Natural killer cell treated with Interleukin-12 subunit alpha and Interleukin-12 subunit beta and Interleukin-15 and Interleukin-18, amount 100 ng/mL, for 72 hours (primary cell): Measurements from ENCODE around the gene PARK7. TPM values are rescaled to one million over a fixed set of nuclear protein-coding genes. Genes with fewer than 3 reads are reported as not detected.
"Not testable (repeated sequence)": the region's sequence is repeated elsewhere in the genome, so short reads cannot be mapped to it uniquely, and the experiment has no call there.

ENCODE experiments used
- ATAC-seq, 2 donors: fragments of 150-1000 bp; cut with Tn5 transposase in 1 of 2; sonication (Bioruptor Pico), chemical (Tn5 transposase) in 1 of 2; 2 replicates each; pipeline ENCODE4 v1.10.0; 2021
- DNase-seq: peaks from one replicate; pipeline ENCODE4 v3.0.0; 2022; ENCODE audit warnings: low spot score
- H3K27ac Mint-ChIP-seq, 2 donors: 1 replicate in 1 of 2; 2 replicates in 1 of 2; pipeline ENCODE4 v1.8.0; 2022; ENCODE audit warnings: mixed read lengths in 2 of 2, mild to moderate bottlenecking in 1 of 2, moderate library complexity in 1 of 2
- H3K27me3 Mint-ChIP-seq, 2 donors: 1 replicate in 1 of 2; 2 replicates in 1 of 2; pipeline ENCODE4 v1.8.0; 2022; ENCODE audit warnings: mixed read lengths in 2 of 2
- H3K36me3 Mint-ChIP-seq: one replicate; pipeline ENCODE4 v1.8.0; 2022; ENCODE audit warnings: mixed read lengths
- H3K4me1 Mint-ChIP-seq, 2 donors: 1 replicate in 1 of 2; 2 replicates in 1 of 2; pipeline ENCODE4 v1.8.0; 2022; ENCODE audit warnings: low read depth in 2 of 2, mixed read lengths in 2 of 2, mild to moderate bottlenecking in 1 of 2
- H3K4me3 Mint-ChIP-seq: one replicate; pipeline ENCODE4 v1.8.0; 2022; ENCODE audit warnings: mixed read lengths
- H3K9me3 Mint-ChIP-seq: 2 replicates; pipeline ENCODE4 v1.8.0; 2022; ENCODE audit warnings: mixed read lengths
- total RNA-seq, 2 donors: library from RNA; stranded (reverse); gene quantifications; one replicate each; pipeline ENCODE4 v1.2.3, GENCODE V29; 2022

PARK7 gene
- 100 to 1,000 TPM; 417 to 446 TPM for total RNA-seq

DNA sequence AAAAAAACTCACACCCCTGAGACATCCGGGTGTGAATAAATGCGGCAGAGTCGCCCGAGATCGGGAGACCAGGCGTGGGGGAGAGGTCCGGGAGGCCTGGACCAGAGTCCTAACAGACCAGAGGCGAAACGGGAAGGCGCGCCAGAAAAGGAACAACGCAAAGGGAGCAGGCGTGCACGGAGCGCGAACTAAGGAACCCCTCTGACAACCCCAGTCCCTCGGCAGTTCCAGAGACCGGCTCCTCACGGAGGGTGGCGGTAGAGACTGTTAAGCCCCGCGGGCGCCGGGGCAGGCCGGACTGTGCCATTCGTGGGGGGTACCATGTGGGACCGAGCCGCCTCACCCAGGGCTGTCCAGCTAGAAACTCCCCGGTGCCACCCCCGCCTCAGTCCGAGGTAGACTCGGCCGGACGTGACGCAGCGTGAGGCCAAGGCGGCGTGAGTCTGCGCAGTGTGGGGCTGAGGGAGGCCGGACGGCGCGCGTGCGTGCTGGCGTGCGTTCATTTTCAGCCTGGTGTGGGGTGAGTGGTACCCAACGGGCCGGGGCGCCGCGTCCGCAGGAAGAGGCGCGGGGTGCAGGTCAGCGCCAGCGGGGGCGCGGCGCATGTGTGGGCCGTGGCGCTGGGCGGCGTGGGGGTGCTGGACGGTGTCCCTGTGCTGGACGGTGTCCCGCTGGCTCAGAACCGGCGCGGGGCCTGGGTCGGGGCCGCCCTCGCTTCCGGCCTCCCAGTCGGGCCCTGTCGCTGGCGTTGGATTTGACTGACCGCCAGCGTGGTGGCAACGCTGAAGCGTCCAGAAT, at the start of gene PARK7:
Gene PARK7 (plus strand): TSS at position 496 of the 798 bp plus-strand sequence. CDS start 1,075 bp downstream, outside the sequence.
- ATAC-seq (peak; percentile 97 to 98), DNase-seq (peak; percentile 100)
- Mint-ChIP-seq H3K27ac (peak within 1 kb of the TSS; percentile 94 to 96), H3K4me1 (peaks cover 36 to 40% of the 10 kb centered on the region in 2 donors), H3K4me3 (peak within 1 kb of the TSS; percentile 99), H3K9me3 (no peaks in the 10 kb centered on the region), H3K27me3 (no peaks in the 10 kb centered on the region), H3K36me3 (peaks cover 27% of the 10 kb centered on the region)

DNA sequence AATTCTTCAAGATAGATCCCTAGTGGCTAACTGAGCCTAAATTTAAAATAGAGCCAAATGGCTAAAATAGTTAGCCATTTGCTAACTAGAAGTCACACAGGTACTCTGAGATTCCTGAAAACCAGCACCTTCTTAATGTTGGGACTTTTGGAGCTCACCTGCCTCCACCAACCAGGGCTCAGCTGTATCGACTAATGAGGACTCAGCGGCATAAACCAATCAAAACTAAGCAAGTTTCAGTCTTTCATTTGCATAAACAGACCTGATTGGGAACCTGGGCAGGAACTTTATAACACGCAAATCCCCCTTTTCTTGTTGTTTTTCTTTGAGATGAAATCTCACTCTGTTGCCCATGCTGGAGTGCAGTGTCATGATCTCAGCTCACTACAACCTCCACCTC, 49.4 kb upstream of the PARK7 start:
- peaks cover 2% of the 10 kb centered on the region for H3K36me3 Mint-ChIP-seq
- peak overlapping the region; percentile 69 to 93 for H3K27ac Mint-ChIP-seq
- H3K4me1 Mint-ChIP-seq, result peaks cover 29 to 41% of the 10 kb centered on the region in 2 donors
- H3K27me3 Mint-ChIP-seq, result no peaks in the 10 kb centered on the region
- H3K4me3 Mint-ChIP-seq, result peak overlapping the region; percentile 82
- H3K9me3 Mint-ChIP-seq, result no peaks in the 10 kb centered on the region
- ATAC-seq (peak in 1 of 2 donors; percentile 61), DNase-seq (no peak)

GRCh38 chr1:7912743-7913557, 48.6 kb upstream of the PARK7 start:
- H3K9me3 Mint-ChIP-seq, result no peaks in the 10 kb centered on the region
- peak overlapping the region; percentile 82 for H3K4me3 Mint-ChIP-seq
- H3K36me3 Mint-ChIP-seq, result peaks cover 6% of the 10 kb centered on the region
- ATAC-seq (peak; percentile 38 to 56), DNase-seq (no peak)
- H3K4me1 Mint-ChIP-seq, result peaks cover 33 to 45% of the 10 kb centered on the region in 2 donors
- H3K27ac Mint-ChIP-seq, result peak overlapping the region; percentile 69 to 93
- no peaks in the 10 kb centered on the region for H3K27me3 Mint-ChIP-seq

DNA sequence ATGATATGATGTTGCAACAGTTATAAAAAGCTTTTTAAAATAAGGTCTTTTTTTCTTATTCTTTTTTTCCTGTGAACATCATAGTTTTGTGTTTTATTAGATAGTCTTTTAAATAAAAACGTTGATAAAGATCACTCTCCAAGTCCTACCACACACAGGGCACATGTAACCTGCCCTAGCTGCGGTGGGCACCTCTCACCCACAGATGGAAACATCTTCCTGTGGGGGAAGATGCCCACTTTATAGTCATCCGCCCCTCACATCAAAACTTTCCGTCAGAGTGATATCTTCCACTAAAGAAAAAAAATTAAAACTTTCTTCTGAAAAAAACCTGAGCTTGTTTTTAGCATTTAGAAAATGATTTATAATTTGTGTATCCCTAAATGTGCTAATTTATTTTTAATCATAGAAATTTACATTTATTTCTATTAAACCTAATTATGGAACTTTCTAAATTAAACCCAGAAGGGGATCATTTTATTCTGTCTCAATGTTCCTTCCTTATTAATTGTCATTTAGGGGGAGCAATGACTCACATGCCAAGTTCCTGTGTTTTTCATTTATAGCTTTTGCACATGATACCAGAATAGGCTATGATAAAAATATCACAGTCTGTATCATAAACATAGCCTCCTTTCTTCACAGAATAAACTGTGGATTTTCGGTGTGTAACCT, 45.5 kb upstream of the PARK7 start:
- Mint-ChIP-seq H3K4me1 (peaks cover 44% of the 10 kb centered on the region in 2 donors), H3K36me3 (peaks cover 11% of the 10 kb centered on the region)
- peak in 1 of 2 donors; percentile 60 for ATAC-seq

DNA sequence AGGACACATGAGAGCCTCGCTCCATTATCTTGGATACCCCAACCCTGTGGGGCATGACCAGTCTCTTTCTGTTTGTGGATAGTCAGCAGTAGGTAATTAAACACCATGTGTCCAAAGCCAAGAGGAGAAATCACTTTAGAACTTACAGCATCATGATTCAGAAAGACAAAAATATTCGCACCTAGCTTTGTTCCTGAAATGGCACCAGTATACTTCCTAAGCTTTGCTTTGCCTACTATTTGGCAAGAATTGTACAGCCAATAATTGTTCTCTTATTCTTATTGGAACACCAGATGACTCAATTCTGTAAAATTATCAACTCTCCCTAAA, 45.0 kb upstream of the PARK7 start:
- H3K4me1 Mint-ChIP-seq, result peaks cover 44 to 45% of the 10 kb centered on the region in 2 donors
- ATAC-seq (no peak), DNase-seq (no peak)
- H3K27ac Mint-ChIP-seq, result peak overlapping the region; percentile 72 to 77
- H3K27me3 Mint-ChIP-seq, result no peaks in the 10 kb centered on the region
- peak overlapping the region; percentile 46 for H3K4me3 Mint-ChIP-seq
- no peaks in the 10 kb centered on the region for H3K9me3 Mint-ChIP-seq
- peaks cover 11% of the 10 kb centered on the region for H3K36me3 Mint-ChIP-seq

More for the DNA sequence above, 45.5 kb upstream of the PARK7 start:
- peak overlapping the region; percentile 46 for H3K4me3 Mint-ChIP-seq
- H3K27ac Mint-ChIP-seq, result peak overlapping the region; percentile 72 to 77
- DNase-seq, result no peak
- no peaks in the 10 kb centered on the region for H3K9me3 Mint-ChIP-seq
- no peaks in the 10 kb centered on the region for H3K27me3 Mint-ChIP-seq

GRCh38 chr1:7917971-7918370, 43.5 kb upstream of the PARK7 start:
- not testable (repeated sequence) for ATAC-seq, H3K4me3 Mint-ChIP-seq, H3K27me3 Mint-ChIP-seq, H3K27ac Mint-ChIP-seq, DNase-seq, H3K9me3 Mint-ChIP-seq
- H3K4me1 Mint-ChIP-seq, result peaks cover 45% of the 10 kb centered on the region in 2 donors
- peaks cover 17% of the 10 kb centered on the region for H3K36me3 Mint-ChIP-seq

- peak overlapping the region; percentile 56 for H3K4me3 Mint-ChIP-seq
- ATAC-seq (no peak), DNase-seq (no peak)
- H3K4me1 Mint-ChIP-seq, result peaks cover 35 to 36% of the 10 kb centered on the region in 2 donors
- H3K36me3 Mint-ChIP-seq, result peaks cover 17% of the 10 kb centered on the region
- H3K9me3 Mint-ChIP-seq, result no peaks in the 10 kb centered on the region
- H3K27me3 Mint-ChIP-seq, result no peaks in the 10 kb centered on the region
- peak overlapping the region; percentile 75 to 97 for H3K27ac Mint-ChIP-seq
Measured at GRCh38 chr1:7919880-7920279, 41.6 kb upstream of the PARK7 start.

GRCh38 chr1:7921796-7922195, 39.7 kb upstream of the PARK7 start:
- Mint-ChIP-seq H3K27me3 (no peaks in the 10 kb centered on the region), H3K9me3 (no peaks in the 10 kb centered on the region), H3K36me3 (peaks cover 17% of the 10 kb centered on the region), H3K4me3 (no peak overlapping the region), H3K4me1 (peaks cover 30 to 39% of the 10 kb centered on the region in 2 donors), H3K27ac (peak overlapping the region; percentile 18 to 83)
- ATAC-seq (no peak), DNase-seq (no peak)

- H3K36me3 Mint-ChIP-seq, result peaks cover 13% of the 10 kb centered on the region
- H3K27ac Mint-ChIP-seq, result peak overlapping the region; percentile 18 to 83
- H3K9me3 Mint-ChIP-seq, result no peaks in the 10 kb centered on the region
- H3K4me1 Mint-ChIP-seq, result peaks cover 29 to 40% of the 10 kb centered on the region in 2 donors
- ATAC-seq, result no peak
- no peak overlapping the region for H3K4me3 Mint-ChIP-seq
- H3K27me3 Mint-ChIP-seq, result no peaks in the 10 kb centered on the region
- DNase-seq, result no peak
Measured at GRCh38 chr1:7922301-7922700, 39.2 kb upstream of the PARK7 start.

GRCh38 chr1:7927061-7927460, 34.5 kb upstream of the PARK7 start:
- H3K27ac Mint-ChIP-seq, result peak overlapping the region; percentile 61 to 89
- H3K27me3 Mint-ChIP-seq, ATAC-seq, DNase-seq, H3K9me3 Mint-ChIP-seq: not testable (repeated sequence)
- peak overlapping the region; percentile 39 for H3K4me3 Mint-ChIP-seq
- peaks cover 43 to 49% of the 10 kb centered on the region in 2 donors for H3K4me1 Mint-ChIP-seq
- H3K36me3 Mint-ChIP-seq, result peaks cover 20% of the 10 kb centered on the region

DNA sequence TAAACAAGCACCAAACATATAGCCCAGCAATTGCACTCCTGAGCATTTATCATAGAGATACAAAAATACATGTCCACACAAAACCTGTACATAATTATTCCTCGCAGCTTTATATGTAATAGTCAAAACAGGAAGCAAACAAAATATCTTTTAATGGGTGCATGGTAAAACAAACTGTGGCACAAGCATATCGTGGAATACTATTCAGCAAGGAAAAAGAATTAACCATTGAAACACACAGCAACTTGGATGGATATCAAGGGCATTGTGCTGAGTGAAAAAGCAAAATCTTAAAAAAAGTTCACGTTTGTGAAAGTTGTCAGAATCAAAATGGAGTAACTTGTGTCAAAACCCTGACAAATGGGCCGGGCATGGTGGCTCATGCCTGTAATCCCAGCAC, 33.3 kb upstream of the PARK7 start:
- Mint-ChIP-seq H3K4me3 (peak overlapping the region; percentile 39), H3K4me1 (peaks cover 51 to 54% of the 10 kb centered on the region in 2 donors), H3K27ac (peak overlapping the region; percentile 61 to 89), H3K36me3 (peaks cover 18% of the 10 kb centered on the region), H3K27me3 (no peaks in the 10 kb centered on the region), H3K9me3 (no peaks in the 10 kb centered on the region)
- no peak for ATAC-seq
- DNase-seq, result no peak

- ATAC-seq, result peak; percentile 51 to 73
- Mint-ChIP-seq H3K4me3 (peak overlapping the region; percentile 76), H3K9me3 (no peaks in the 10 kb centered on the region), H3K36me3 (peaks cover 22% of the 10 kb centered on the region), H3K27ac (peak overlapping the region; percentile 86 to 92), H3K27me3 (no peaks in the 10 kb centered on the region), H3K4me1 (peaks cover 54 to 60% of the 10 kb centered on the region in 2 donors)
- no peak for DNase-seq
Measured at GRCh38 chr1:7929637-7930036, 31.9 kb upstream of the PARK7 start.

DNA sequence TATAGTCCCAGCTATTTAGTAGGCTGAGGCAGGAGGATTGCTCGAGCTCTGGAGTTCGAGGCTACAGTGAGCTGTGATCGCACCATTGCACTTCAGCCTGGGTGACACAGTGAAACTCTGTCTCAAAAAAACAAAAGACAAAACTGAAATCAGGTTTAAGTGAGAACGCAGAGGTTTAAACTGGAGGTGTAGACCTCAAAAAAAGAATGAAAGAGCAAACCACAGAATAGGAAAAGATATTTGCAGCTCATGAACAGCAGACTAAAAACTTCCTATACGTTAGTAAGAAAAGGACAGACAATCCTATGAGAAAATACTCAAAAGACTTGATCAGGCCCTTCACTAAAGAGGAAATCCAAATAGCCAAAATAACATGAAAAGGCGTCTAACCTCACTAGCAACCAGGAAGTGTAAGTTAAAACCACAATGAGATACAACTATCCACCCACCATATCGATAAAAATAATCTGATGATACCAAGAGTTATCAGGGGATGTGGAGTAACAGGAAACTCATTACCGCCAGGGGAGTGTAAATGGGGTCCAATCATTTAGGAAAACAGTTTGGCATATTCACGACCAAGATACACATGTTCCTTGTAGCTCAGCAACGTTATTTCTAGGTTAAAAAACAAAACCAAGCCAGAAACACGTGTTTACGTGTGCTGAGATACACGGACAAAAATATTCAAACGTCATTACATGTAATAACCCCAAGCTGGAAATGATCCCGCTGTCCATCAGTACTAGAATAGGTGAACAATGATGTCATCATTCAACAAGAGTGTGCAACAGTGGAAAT, 30.7 kb upstream of the PARK7 start:
- DNase-seq (no peak), ATAC-seq (peak; percentile 76 to 77)
- Mint-ChIP-seq H3K27ac (peak overlapping the region; percentile 86 to 92), H3K36me3 (peaks cover 22% of the 10 kb centered on the region), H3K9me3 (no peaks in the 10 kb centered on the region), H3K27me3 (no peaks in the 10 kb centered on the region), H3K4me3 (peak overlapping the region; percentile 76), H3K4me1 (peaks cover 54 to 71% of the 10 kb centered on the region in 2 donors)
